Stimulated activated CD8-positive, alpha-beta memory T cell treated with anti-CD3 and anti-CD28 coated beads, Interleukin-12 subunit alpha, Interleukin-12 subunit beta, amount 100 ng/mL, for 24 hours (primary cell): ENCODE data around the gene BTN2A1.
"Not testable (repeated sequence)": the region's sequence is repeated elsewhere in the genome, so short reads cannot be mapped to it uniquely, and the experiment has no call there.

Source experiments
- DNase-seq: peaks from one replicate; pipeline ENCODE4 v3.0.0-alpha.2; 2020; ENCODE audit errors: extremely low read depth

BTN2A1 gene

DNA sequence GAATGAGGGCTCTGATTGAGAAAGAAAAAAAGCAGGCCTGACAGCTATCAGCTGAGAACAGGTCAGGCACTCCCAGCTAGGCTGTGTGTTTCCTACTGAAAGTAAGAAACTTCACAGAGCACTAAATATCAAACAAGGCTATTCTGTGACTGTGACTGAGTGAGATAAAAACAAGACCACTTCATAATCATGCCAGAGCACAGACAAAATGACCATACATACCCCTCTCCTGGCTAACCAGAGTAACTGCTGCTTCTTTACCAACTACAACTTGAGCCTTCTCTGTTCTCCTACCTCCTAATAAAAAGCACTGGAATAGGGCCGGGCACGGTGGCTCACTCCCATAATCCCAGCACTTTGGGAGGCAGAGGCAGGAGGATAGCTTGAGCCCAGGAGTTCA lies 35.5 kb downstream of the BTN2A1 start:
- DNase-seq = no peak

DNA sequence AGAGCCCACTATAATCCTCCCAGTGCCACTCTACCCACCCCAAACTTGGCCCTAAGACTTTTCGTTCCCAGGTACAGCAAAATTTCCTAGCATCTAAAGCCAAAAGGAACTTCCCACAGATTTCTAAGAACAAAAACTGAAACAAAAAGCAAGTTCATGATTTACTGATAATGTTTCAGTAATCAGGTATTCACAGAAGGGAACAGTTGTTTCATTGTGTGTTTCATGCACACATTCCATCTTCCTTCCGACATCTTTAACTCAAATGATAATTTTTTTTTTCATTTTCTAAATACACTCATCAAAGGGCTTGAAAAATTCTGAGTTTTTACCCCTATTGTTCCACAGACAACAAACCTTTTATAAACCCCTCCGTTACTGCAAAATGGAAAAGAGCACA lies 36.4 kb downstream of the BTN2A1 start:
- DNase-seq = no peak

DNA sequence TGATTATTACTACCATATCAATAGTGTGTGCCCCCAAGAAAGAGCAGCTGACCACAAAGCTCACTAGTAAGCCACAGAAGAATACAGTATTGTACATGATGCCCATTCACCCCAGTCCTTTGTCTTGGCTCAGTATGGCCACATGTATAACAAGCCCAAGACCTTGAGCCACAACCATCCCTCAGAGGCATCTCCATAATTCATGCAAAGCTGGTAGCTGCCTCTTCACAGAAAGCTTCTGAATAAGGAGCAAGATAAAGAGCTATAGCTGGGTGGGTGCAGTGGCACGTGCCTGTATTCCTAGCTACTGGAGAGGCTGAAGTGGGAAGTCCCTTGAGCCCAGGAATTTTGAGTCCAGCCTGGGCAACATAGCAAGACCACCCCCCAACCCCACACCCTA lies 37.5 kb downstream of the BTN2A1 start:
- no peak for DNase-seq

DNA sequence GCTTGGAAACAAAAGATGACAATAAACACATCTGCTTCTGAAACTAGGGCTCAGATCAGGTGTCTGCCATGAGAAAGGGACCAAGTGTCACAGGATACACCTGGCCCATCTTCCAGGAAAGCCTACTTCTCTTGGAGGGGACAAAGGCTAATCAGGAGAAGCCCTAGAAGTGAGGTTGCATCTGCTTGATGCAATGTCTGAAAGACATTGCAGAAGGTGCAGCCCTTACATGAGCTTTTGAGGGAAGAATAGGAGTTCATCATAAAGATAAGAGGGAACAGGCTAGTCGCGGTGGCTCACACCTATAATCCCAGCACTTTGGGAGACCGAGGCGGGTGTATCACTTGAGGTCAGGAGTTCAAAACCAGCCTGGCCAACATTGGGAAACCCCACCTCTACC lies 39.9 kb downstream of the BTN2A1 start:
- no peak for DNase-seq

DNA sequence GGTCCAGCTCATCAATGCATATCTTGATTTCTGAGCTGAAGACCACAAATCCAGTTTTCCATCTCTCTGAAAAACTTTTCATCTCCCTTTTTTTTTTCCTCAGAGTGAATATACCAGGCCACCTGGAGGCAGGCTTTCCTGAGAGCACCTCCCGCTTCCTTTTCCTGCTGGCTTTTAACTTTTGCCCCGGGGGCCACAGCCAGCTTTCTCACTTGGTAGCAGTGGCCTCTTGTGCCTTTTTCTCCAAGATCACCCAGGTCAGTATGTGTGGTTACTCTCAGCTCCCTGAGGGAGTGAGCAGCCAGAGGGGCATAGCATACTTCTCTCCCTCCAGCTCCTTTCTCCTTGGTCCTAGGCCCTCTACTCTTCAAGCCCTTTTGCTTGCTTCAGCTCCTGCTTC lies 42.3 kb downstream of the BTN2A1 start, which contains the start of gene BTN1A1:
Gene BTN1A1, plus strand, starts transcription at position 202 of the 400 bp plus-strand sequence. CDS start 984 bp downstream, outside the sequence.
- no peak for DNase-seq

DNA sequence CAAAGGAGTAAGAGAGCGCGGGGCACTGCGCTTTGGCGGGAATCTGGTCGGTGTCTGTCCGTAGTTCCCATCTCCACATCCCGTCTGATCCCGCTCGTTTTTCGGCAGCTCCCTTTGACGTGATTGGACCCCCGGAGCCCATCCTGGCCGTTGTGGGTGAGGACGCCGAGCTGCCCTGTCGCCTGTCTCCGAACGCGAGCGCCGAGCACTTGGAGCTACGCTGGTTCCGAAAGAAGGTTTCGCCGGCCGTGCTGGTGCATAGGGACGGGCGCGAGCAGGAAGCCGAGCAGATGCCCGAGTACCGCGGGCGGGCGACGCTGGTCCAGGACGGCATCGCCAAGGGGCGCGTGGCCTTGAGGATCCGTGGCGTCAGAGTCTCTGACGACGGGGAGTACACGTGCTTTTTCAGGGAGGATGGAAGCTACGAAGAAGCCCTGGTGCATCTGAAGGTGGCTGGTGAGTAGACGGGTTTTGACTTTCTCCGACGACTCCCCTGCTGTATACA lies 43.8 kb downstream of the BTN2A1 start:
- DNase-seq = no peak

DNA sequence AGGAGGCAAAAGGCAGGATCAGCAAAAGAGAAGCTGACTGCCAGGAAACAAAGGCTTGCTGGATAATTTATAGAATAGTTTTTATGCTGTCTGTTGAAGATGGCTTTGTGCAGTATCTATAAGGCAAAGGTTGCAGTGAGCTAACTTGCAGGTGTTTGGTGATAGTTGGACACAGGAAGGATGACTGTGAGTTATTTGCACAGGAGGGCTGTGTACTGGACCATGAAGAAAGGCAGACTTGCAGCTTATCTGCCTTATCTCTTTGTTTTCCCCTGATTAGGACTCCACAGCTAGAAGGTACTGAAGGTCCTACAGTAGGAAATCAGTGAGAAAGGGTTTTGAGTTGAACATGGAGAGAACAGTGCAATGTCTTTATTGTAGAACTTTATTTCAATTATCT lies 44.4 kb downstream of the BTN2A1 start:
- no peak for DNase-seq

DNA sequence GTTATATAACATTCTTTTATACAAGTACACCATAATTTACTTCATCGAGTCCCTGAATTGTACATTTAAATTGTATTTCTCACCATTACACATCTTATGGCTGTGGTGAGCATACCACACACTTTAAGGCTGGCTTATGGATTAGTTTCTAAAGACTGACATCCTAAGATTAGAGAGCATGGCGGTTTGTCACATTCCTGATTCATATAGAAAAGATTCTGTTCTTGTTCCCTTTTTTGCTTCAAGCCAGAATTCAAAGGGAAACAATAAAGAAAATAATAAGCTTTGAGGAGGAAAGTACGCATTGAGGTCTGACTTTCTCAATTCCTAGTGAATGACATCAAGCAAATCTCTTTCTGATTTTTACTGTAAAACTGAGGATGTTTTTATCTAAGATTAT lies 44.9 kb downstream of the BTN2A1 start:
- DNase-seq = no peak

DNA sequence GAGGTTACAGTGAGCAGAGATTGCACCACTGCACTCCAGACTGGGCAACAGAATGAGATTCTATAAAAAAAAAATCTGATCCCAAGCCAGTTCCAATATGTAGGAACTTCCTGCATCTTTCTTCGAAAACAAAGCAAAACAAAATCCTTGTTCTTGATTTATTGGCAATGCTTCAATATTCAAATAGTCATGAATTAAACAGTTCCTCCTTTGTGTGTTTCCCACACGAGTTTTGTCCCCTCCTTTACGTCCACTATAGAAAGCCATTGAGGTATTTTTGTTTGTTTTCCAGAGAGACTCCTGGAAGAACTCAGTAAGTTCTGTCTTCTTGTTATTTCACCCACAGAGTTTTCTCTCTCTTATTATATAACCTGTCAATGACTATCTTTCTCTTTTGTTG lies 49.9 kb downstream of the BTN2A1 start:
- no peak for DNase-seq

DNA sequence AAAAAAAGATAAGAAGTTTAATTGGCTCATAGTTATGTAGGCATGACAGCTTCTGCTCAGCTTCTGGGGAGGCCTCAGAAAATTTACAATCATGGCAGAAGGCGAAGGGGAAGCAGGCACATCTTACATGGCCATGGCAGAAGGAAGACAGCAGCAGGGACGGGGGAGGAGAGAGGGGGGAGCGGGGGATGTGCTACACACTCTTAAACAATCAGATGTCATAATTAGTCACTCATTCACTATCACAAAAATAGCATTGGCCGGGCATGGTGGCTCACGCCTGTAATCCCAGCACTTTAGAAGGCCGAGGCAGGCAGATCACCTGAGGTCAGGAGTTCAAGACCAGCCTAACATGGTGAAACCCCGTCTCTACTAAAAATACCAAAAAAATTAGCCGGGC lies 53.3 kb downstream of the BTN2A1 start:
- not testable (repeated sequence) for DNase-seq

DNA sequence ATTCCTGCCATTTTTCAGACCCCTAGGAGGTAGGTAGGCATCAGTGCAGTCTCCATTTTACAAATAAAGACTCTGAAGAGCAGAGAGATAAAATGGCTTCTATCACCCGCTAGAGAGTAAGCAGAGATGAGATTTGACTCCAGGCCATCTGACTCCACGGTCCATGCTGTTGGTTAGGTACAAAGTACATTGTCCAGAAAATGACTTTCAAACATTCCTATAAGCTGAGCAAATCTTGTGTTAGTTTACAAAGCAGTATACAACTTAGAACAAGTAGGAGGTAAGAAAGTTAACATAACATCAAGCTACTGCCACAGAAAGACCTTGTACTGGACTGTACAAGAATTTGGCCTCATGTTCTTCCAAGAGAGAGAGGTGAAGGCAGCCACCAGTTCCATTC lies 57.2 kb downstream of the BTN2A1 start:
- DNase-seq = no peak

DNA sequence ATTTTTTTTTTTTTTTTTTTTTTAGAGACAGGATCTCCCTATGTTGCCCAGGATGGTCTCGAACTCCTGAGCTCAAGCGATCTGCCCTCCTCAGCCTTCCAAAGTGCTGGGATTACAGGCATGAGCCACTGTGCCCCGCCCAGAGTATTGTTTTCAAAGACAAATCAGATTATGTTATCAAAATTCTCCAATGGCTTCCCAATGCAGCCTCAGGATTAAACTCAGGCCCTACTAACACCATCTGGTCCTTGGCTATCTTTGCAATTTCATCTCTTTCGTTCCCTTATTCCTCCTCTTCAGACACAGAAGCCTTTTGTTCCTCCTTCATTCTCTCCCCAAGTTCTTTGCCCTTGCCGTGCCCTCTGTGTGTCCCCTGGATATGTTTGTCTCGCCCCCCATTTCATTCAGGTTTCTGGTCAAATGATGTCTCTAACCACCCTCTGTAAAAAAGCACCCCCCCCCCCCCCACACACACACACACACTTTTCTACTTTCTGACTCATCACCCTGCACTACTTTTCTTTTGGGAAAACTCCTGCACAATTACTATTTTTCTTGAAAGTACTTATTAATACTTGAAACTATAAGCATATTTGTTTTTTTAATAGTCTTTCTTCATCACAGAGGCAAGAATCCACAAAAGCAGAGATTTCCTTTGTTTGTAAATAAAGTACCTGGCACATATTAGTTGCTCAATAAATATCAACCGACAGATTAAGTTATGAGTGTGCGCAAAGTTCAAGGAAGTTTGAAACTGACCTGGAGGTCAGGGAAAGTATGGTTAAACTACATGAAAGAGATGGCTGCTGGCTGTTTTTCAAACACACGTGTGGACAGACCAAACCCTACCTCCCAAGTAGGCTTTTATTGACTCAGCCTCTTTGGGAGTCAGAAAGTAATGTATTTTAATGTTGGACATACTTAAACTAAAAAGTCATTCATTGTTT lies 59.0 kb downstream of the BTN2A1 start:
- no peak for DNase-seq
